ENCODE data around the gene WWOX. TPM values are rescaled to one million over a fixed set of nuclear protein-coding genes. Genes with fewer than 3 reads are reported as not detected.
A peak's percentile ranks its signal among the peaks of the same experiment; 100 is the strongest.

The WWOX gene
- total RNA-seq, 2 donors from 2014 or later = 10.6 to 13.1 TPM

DNA sequence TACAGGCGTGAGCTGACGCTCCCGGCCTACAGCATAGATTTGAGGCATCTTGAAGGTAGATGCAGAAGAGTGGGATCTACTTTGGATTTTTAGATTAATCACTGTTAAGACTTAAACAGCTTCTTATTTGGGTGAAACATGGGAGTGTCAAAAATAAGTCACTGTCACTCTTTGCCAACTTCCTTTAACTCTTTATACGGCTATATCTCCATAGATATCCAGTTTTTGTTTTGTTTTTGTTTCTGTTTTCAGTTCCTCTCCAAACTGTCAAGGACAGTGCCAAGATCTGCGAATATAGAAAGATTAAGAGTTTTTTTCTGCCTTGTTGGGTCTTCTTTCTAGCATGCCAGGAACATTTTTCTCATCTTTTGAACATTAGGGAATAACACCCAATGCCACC is 706.1 kb downstream of the WWOX start:
- DNase-seq (no peak), ATAC-seq (no peak)
- intact Hi-C loops (cut with DNase I, micrococcal nuclease) = no loop called here

DNA sequence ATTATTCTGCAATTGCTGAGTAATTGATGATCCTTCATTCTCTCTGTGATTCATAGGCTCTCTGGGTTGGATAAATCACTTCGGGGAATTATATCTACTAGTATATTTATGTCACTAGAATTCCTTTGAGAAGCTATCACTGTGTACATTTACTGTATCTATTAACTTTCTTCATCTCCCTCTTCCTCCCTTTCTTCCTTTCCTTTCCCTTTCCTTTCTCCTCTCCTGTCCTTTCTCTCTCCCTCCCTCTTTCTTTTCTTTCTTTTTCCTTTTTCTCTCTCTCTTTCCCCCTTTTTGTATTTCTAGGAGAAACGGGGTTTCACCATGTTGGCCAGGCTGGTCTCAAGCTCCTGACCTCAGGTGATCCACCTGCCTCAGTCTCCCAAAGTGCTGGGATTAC is 711.8 kb downstream of the WWOX start:
- intact Hi-C loops (cut with DNase I, micrococcal nuclease) = no loop called here
- DNase-seq (no peak), ATAC-seq (no peak)

DNA sequence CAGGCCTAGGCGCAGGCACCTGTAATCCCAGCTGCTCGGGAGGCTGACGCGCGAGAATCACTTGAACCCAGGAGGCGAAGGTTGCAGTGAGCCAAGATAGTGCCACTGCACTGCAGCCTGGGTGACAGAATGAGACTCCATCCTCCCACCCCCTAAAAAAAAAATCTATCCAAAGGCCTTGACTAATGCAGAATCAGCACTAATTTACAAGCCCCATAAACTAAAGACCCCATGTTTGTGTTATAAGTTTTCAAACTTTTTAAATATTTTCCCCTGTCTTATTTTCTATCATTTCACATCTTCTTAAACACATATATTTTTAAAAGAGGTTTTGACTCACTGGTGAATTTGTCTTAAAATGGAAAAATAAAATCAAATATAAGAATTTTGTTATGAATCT is 713.1 kb downstream of the WWOX start:
- ATAC-seq (no peak), DNase-seq (no peak)
- intact Hi-C loops (cut with DNase I, micrococcal nuclease) = no loop called here

DNA sequence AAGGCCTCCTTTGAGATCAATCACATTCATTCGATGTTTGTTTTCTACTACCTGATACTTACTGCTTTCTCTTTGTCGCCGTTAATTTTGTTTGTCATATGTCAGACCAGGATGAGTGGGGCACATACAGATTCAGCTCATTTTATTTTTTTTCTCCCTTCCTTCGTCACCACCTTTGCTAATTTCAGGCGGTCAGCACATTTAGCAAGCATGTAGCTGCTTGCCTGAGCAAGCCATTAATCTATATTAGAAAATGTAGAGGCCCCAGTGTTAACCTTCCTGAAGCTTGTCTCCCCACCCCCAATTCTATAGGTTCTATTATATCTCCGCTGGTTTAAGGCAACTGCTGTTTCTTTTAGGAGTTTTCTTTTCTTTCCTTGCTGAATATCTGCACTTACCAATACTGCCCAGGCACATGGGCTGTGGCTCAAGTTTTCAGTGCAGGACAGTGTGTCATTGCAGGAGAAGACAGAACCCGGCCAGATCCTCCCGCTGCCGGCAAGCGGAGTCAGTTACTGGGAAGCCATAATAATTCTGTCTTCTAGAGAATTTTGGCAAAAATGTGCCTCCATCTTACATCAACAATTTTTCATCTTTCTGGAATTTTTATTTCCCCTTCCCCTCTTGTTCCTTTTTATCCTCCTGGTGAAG is 714.3 kb downstream of the WWOX start:
- ATAC-seq (no peak), DNase-seq (no peak)
- intact Hi-C loops (cut with DNase I, micrococcal nuclease) = no loop called here

DNA sequence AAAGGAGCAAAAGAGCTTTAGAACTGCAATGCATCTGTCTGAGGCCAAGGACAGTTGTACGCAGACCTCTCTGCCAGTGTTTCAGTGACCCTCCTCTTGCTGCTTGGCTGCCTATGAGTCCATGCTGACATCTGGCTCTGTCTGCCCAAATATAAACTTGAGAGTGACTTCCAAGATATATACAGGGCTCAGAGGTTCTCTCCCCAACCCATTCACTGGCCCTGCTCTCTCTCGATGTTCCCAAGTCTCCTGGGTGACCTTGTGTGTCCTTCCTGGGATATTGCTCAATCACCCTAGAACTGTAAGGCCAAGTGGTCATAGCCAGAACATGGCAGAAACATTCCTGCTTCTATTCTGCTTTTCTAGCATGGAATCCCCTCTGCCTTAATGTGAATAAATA is 716.3 kb downstream of the WWOX start:
- intact Hi-C loops (cut with DNase I, micrococcal nuclease) = no loop called here
- ATAC-seq = no peak
- DNase-seq = no peak

DNA sequence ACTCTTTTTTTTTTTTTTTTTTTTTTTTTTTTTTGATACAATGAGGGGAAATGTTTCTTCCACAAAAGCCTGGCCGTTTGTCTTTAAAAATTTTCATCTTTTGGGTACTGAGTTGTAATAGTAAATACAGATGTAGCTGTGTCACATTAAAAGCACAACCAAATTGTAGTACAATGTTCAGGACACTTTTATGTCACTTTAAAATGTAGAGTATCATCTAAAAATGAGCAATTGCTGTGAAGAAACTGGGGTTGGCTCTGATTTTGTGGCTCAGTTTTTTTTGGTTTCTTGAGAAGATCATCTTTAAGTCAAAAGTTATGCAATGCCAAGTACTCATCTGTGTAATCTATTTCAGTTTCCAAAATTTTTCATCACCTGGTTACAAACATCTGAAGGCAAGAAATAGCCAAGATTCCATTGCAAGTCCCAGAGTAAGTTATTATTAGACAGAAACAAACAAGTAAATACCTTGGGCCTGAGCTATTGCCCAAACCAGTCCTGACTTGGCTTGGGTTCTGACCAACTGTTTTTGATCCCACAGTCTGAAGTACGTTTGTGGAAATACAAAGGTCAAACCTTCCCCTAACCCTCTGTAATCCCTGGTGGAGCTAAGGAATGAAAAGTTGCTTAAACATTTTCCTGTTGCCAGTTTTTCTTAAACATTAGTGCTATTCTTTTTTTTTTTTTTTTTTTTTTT is 717.2 kb downstream of the WWOX start:
- intact Hi-C loops (cut with DNase I, micrococcal nuclease) = no loop called here
- no peak for DNase-seq
- no peak for ATAC-seq

DNA sequence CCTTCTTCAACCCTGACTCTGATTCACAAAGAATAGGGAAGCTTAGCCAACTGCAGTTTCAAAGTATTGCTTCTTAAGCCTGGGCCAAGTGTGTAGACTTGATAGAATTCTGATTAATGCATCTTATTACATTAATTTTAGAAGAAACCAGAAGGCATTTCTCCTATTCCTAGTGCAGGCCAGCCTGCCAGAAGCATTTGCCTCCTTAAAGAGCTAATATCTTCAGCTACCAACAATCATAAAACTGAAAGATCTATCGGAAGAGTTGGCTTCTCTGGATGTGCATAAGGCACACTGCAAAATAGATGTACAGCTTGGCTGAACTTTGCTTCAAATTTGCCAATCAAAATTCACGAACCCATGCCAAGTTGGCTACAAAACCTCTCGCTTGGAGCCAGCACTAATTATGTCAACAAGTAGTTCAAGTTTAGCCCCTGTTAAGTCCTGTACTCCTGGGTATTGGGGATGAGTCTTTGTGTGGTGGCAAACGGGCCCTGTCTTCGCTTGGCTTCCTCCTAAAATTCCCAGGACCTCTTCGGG is 717.8 kb downstream of the WWOX start:
- no peak for DNase-seq
- no peak for ATAC-seq

DNA sequence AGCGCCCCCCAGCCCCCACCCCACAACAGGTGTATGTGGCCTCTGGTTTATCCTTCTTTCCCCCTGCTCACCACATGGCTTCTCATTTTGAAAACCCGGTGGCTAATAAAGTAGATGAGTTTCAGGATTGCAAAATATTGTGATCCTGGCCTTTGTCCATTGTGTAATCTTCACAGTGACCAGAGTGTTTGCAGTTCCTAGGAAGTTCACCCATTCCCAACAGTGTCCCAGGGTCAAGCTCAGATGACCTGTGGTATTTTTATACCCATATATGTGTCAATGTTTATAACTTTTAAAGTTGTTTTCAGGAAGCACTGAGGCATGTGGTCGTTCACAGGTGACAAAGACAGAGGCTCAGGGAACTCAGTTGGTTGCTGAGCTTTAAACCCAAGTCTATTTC is 721.9 kb downstream of the WWOX start:
- no peak for DNase-seq
- no peak for ATAC-seq
- intact Hi-C loops (cut with DNase I, micrococcal nuclease) = no loop called here

More for the DNA sequence above, 717.8 kb downstream of the WWOX start:
- intact Hi-C loops (cut with DNase I, micrococcal nuclease) = no loop called here

DNA sequence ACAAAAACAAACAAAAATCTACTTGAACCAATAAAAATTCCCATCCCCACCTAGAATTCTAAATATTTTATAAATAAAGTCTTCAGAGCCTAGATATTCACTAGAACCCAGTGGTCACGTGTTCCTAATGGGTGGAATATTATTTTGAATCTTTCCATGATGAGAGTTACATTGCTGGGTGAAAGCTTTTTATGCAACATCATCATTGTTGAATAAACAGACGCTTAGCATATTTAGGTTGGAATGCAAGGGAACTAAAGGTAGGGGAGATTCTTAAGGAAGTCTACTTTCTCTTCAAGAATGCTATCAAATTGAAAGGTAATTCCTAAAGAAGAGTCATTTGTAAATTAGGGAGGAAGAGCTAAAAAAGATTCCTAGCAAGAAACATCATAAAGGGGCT is 723.1 kb downstream of the WWOX start:
- no peak for ATAC-seq
- DNase-seq = no peak
- intact Hi-C loops (cut with DNase I, micrococcal nuclease) = no loop called here

GRCh38 chr16:78823027-78823426 is 723.6 kb downstream of the WWOX start:
- DNase-seq = no peak
- intact Hi-C loops (cut with DNase I, micrococcal nuclease) = no loop called here
- ATAC-seq = no peak

DNA sequence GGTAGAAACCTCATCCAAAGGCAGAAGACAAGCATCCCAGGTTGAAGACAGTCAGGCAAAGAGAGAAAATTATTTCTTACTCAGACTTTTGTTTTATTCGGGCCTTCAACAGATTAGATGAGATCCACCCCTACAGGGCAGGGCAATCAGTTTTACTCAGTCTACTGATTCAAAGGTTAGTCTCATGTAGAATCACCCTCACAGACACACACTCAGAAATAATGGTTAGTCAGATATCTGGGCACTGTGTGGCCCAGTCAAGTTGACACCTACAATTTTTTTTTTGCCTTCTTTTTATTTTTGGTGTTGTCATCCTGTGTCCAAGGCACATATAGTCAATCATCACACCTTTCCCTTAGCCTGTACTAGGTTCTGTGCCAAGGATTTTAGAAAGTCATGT is 729.8 kb downstream of the WWOX start:
- intact Hi-C loops (cut with DNase I, micrococcal nuclease) = no loop called here

DNA sequence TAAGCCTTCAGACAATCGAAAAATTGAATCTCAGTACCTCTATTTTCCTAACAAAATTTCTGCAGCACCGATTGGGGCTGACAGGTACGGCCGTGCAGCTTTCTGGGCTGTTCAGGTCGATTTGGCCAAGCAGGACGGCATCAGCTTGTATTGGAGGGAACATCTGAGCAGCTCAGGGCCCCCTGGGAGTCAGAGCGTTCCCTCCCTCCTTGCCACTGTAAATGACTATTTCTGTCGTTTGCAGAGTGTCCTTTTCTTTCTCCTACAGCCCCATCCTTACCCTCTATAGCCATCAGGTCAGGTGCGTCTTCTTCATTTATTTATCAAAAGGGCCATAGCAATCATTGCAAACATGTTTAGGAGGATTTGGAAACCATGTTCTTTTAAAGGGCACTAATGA is 731.1 kb downstream of the WWOX start:
- ATAC-seq (no peak), DNase-seq (no peak)
- intact Hi-C loops (cut with DNase I, micrococcal nuclease) = no loop called here

More for the DNA sequence above, 729.8 kb downstream of the WWOX start:
- ATAC-seq = no peak
- DNase-seq = no peak

DNA sequence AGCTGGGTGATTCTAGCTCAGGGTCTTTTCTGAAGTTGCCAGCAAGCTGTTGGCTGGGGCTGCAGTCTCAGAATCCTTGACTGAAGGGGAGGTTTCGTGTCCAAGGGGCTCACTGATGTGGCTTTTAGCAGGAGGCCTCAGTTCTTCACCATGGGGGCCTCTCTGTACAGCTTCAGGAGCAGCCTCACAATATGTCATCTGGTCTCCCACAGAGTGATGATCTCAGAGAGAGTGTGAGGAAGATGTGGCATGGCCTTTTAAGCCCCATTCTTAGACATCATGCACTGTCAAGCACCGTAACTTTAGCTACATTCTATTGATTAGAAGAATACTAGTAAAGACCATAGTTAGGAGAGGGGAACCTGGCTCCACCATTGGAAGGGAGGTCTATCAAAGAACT is 732.6 kb downstream of the WWOX start:
- DNase-seq (no peak), ATAC-seq (no peak)
- intact Hi-C loops (cut with DNase I, micrococcal nuclease) = no loop called here

DNA sequence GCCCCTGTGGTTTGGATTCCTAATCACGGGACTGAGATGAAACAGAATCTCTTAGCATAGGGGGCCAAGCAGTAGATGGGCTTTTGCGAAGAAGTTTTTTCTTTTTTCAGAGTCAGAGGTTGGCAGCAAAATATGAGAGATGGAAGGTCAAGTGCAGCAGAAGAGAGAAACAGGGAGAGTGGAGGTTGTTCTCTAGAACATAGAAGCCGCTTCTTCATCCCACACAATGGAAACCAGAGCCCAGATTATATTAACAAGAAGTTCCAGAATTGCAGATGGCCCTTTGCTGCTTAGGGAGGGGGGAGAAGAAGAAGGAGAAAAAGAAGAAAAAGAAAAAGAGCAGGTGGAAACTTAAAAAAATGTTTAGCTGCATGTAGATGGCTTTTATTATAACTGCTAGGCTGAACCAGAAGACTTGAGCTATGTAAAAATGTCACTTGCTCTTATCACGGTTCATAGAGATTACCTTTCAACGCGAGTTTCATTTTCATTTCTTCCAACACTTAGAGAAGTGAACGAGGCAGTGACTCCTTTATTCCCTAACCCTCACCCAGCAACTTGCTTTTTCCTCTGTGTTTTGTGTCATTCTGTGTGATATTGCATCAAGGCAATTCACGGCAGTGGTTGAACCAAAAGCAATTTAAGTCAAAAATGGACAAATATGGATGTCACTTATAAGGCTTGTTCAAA is 737.5 kb downstream of the WWOX start:
- ATAC-seq (no peak), DNase-seq (no peak)
- intact Hi-C loops (cut with DNase I, micrococcal nuclease) = no loop called here

DNA sequence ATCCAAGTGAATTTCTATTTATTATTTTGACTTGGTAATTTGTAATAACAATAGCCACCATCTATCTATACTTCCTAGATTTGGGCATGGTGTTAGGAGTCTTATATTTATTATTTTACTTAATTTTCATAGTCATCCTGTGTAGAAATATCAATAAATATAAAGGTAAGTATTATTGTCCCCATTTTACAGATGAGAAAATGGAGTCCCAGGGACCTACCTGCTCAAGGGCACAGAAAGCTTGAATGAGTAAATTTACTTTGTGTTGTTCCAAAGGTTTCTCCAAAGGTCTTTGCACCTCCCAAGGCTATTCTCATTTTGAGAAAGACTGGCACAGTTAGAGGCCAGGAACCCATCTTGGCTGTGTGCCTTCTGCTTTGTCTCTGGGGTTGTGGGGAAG is 738.3 kb downstream of the WWOX start:
- DNase-seq = no peak
- no peak for ATAC-seq
- intact Hi-C loops (cut with DNase I, micrococcal nuclease) = no loop called here

- intact Hi-C loops (cut with DNase I, micrococcal nuclease) = no loop called here
- no peak for ATAC-seq
These were observed 738.8 kb downstream of the WWOX start for GRCh38 chr16:78838276-78838675.

DNA sequence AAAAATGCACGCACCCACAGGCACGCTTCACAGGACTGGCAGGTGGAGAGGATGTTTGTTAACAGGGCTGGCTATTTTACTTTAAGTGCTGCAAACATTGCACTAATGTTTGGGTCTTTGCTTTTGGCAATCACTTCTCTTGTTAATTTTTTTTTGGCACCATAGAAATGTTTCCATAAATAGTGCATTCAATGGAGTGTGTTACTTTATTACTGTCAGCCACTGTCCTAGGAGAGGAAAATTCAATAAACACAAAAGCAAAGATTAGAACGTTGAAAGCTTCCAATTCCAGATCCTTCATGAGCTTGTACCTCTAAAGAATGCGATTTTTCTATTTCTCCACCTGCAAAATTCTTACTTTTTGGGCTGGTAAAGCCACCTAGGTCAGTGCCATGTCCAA is 743.5 kb downstream of the WWOX start:
- no peak for ATAC-seq
- intact Hi-C loops (cut with DNase I, micrococcal nuclease) = no loop called here

More at GRCh38 chr16:78838276-78838675, 738.8 kb downstream of the WWOX start:
- DNase-seq = no peak

DNA sequence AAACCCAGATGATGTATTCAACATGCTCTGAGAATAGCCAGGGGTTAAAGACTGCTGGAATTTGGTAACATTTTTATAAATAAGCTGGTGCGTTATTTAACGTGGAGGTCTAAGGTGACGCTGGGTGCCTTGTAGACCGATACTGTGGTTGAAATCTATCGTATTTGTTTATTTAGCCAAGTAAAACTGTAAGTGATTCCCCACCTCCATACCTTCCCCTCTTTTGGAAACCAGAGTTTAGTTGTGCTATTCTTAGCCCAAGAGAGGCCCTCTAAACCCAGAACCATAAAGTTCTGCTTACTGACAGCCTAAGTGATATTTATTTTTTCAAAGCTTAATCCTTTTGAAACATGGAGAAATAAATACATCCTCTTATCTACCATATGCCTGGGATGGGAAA is 744.5 kb downstream of the WWOX start:
- DNase-seq = no peak
- intact Hi-C loops (cut with DNase I, micrococcal nuclease) = no loop called here
- no peak for ATAC-seq

More for the DNA sequence above, 743.5 kb downstream of the WWOX start:
- no peak for DNase-seq

DNA sequence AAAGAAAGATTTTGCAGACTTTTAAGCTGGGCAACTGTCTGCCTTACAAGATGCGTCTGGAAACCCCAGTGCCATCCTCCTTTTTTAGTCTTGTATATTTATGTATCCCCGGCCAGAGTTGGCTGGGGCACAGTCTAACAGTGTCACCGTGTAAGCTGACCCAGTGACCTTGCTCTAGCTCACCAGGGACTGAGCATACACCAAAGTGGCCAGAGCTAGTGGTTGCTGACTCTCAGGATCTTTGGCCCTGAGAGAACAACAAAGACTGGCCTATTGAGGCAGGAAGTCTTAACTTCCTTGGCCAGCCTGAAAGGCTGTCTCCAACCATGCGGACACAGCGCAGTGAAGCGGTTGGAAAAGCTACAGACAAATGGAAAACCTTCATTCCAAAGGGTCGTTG is 745.2 kb downstream of the WWOX start:
- intact Hi-C loops (cut with DNase I, micrococcal nuclease) = no loop called here
- ATAC-seq (no peak), DNase-seq (no peak)

GRCh38 chr16:78851266-78851665 is 751.8 kb downstream of the WWOX start:
- DNase-seq = no peak
- intact Hi-C loops (cut with DNase I, micrococcal nuclease) = no loop called here
- ATAC-seq = peak; percentile 56
